HepG2 (cell line): ENCODE measurements around the gene CA7. TPM values are rescaled to one million over a fixed set of nuclear protein-coding genes. Genes with fewer than 3 reads are reported as not detected.
A peak's percentile ranks its signal among the peaks of the same experiment; 100 is the strongest.

Source experiments
- ATAC-seq: fragments of 200-7000 bp; cut with Tn5 transposase; 3 replicates; pipeline ENCODE4 v1.9.1; 2020; ENCODE audit warnings: mild to moderate bottlenecking, moderate library complexity
- BruUV-seq: library from RNA; stranded (reverse); fragments of 400-500 nt; replicated peaks from 2 replicates; lab custom pipeline; 2021; lab: Mats Ljungman, UMichigan
- CTCF ChIA-PET: fragments of 300-600 bp; formaldehyde crosslinking; extraction: SDS; loops from one replicate; lab custom pipeline; 2021; ENCODE audit warnings: low total read pairs, inconsistent platforms, low intra/inter-chr PET ratio; lab: Yijun Ruan, JAX
- POLR2A ChIA-PET: fragments of 350-600 bp; sonication (Branson Sonifier 250); formaldehyde crosslinking; loops from one replicate; lab custom pipeline; 2020; ENCODE audit warnings: antibody characterized with exemption, inconsistent platforms; lab: Yijun Ruan, JAX
- DNase-seq: peaks from one replicate; pipeline ENCODE4 v3.0.0-alpha.2; 2015; ENCODE audit warnings: low spot score
- FAIRE-seq: peaks from 3 replicates; lab custom pipeline; 2011; peaks lifted over from hg19 to GRCh38; lab: Jason Lieb, UNC
- H2AFZ ChIP-seq: one replicate; pipeline ENCODE4 v1.6.1; 2011; ENCODE audit warnings: low read length, inconsistent platforms
- H3K27ac ChIP-seq: fragments of 300-600 bp; 3 replicates; pipeline ENCODE4 v1.8.0; 2011; ENCODE audit warnings: mixed run types, mild to moderate bottlenecking, mixed read lengths, low read length, inconsistent platforms; ENCODE audit not compliant: insufficient read depth; ENCODE audit errors: extremely low read length
- H3K27me3 ChIP-seq, 2 experiments: fragments of 200-600 bp in 1 of 2; 2 replicates in 1 of 2; 3 replicates in 1 of 2; pipeline versions ENCODE4 v1.6.0 to v1.8.0; 2011; ENCODE audit warnings: low read length in 2 of 2, mild to moderate bottlenecking in 2 of 2, moderate library complexity in 2 of 2, inconsistent platforms in 1 of 2; ENCODE audit not compliant: insufficient read depth in 2 of 2, control insufficient read depth in 1 of 2
- H3K36me3 ChIP-seq, 2 experiments: fragments of 200-600 bp in 1 of 2; replicated peaks in 1 of 2; 2 replicates in 1 of 2; 3 replicates in 1 of 2; pipeline versions ENCODE4 v1.5.1 to v1.8.0; 2011; ENCODE audit warnings: low read length in 2 of 2, inconsistent platforms in 1 of 2; ENCODE audit not compliant: insufficient read depth in 2 of 2, control insufficient read depth in 1 of 2
- H3K4me1 ChIP-seq: 2 replicates; pipeline ENCODE4 v1.5.1; 2012; ENCODE audit warnings: low read length, inconsistent platforms; ENCODE audit not compliant: insufficient read depth
- H3K4me2 ChIP-seq: 2 replicates; pipeline ENCODE4 v1.6.0; 2011; ENCODE audit warnings: low read depth, low read length, inconsistent platforms
- H3K4me3 ChIP-seq, 3 experiments: fragments of 200-600 bp in 1 of 3; sonication (generic), shearing (Covaris generic) in 1 of 3; replicated peaks in 1 of 3; 2 replicates each; pipeline ENCODE4 v1.5.1; 2011 to 2016; ENCODE audit warnings: low read length in 3 of 3, inconsistent platforms in 2 of 3, low read depth in 2 of 3, mild to moderate bottlenecking in 2 of 3, control low read depth in 1 of 3, mixed read lengths in 1 of 3; ENCODE audit not compliant: insufficient read depth in 1 of 3
- H3K79me2 ChIP-seq: one replicate; pipeline ENCODE4 v1.6.1; 2011; ENCODE audit warnings: low read length, inconsistent platforms; ENCODE audit not compliant: insufficient read depth
- H3K9ac ChIP-seq: 2 replicates; pipeline ENCODE4 v1.6.0; 2011; ENCODE audit warnings: mild to moderate bottlenecking, low read depth, low read length, inconsistent platforms; ENCODE audit not compliant: insufficient read depth
- H3K9me3 ChIP-seq: 2 replicates; pipeline ENCODE4 v1.5.1; 2012; ENCODE audit warnings: mild to moderate bottlenecking, low read length
- H4K20me1 ChIP-seq: 2 replicates; pipeline ENCODE4 v1.6.0; 2011; ENCODE audit warnings: inconsistent platforms, mild to moderate bottlenecking, low read length, moderate library complexity; ENCODE audit not compliant: insufficient read depth
- ETV6 ChIP-seq: sonication (generic); formaldehyde crosslinking; conservative IDR thresholded peaks from 2 replicates; pipeline ENCODE4 v1.4.0; 2020; ENCODE audit warnings: missing genetic modification reagents
- KDM5A ChIP-seq: fragments of 200-600 bp; sonication (generic); IDR thresholded peaks from 2 replicates; pipeline ENCODE4 v1.7.0; 2018; ENCODE audit warnings: antibody characterized with exemption, mild to moderate bottlenecking, low read length, borderline replicate concordance
- LCORL ChIP-seq, 2 experiments: fragments of 450-650 bp in 1 of 2; sonication (generic) in 1 of 2; formaldehyde crosslinking in 1 of 2; IDR thresholded peaks; 2 replicates each; pipeline versions ENCODE4 v1.5.0 to v1.6.1; 2017 to 2020; ENCODE audit warnings: antibody characterized with exemption in 1 of 2, missing genetic modification reagents in 1 of 2
- MAFK ChIP-seq, 2 experiments: IDR thresholded peaks in 1 of 2; conservative IDR thresholded peaks in 1 of 2; 2 replicates each; pipeline ENCODE4 v1.6.1; 2011; ENCODE audit warnings: improper control_type of control experiment in 2 of 2, low read length in 2 of 2
- SMAD1 ChIP-seq: sonication (generic); formaldehyde crosslinking; IDR thresholded peaks from 2 replicates; pipeline ENCODE4 v1.4.0; 2020; ENCODE audit warnings: missing genetic modification reagents, low read depth, mild to moderate bottlenecking, borderline replicate concordance
- ZIK1 ChIP-seq: sonication (generic); formaldehyde crosslinking; IDR thresholded peaks from 2 replicates; pipeline ENCODE4 v1.5.0; 2020; ENCODE audit warnings: mild to moderate bottlenecking, low read depth, missing genetic modification reagents, borderline replicate concordance
- ZNF34 ChIP-seq: sonication (generic); formaldehyde crosslinking; IDR thresholded peaks from 2 replicates; pipeline ENCODE4 v1.4.0; 2020; ENCODE audit warnings: mild to moderate bottlenecking, missing genetic modification reagents, borderline replicate concordance
- ZNF687 ChIP-seq: sonication (generic); formaldehyde crosslinking; IDR thresholded peaks from 2 replicates; pipeline ENCODE4 v1.5.1; 2020; ENCODE audit warnings: mild to moderate bottlenecking, missing genetic modification reagents, moderate library complexity
- ZNF768 ChIP-seq: sonication (generic); formaldehyde crosslinking; IDR thresholded peaks from 2 replicates; pipeline ENCODE4 v1.4.0; 2020; ENCODE audit warnings: missing genetic modification reagents
- ZNF772 ChIP-seq: sonication (generic); formaldehyde crosslinking; IDR thresholded peaks from 2 replicates; pipeline ENCODE4 v1.5.0; 2020; ENCODE audit warnings: mild to moderate bottlenecking, missing genetic modification reagents
- ZNF83 ChIP-seq: sonication (generic); formaldehyde crosslinking; IDR thresholded peaks from 2 replicates; pipeline ENCODE4 v1.4.0; 2020; ENCODE audit warnings: missing genetic modification reagents, mild to moderate bottlenecking, borderline replicate concordance
- WGBS: methylation state at CpG from one replicate; pipeline ENCODE4 v1.1.6; 2017; ENCODE audit warnings: low lambda C conversion rate; 5-methylcytosine and 5-hydroxymethylcytosine counted together
- in situ Hi-C: cut with HindIII; loops from 2 replicates; pipeline ENCODE4 v1.10.0; 2017; ENCODE audit warnings: low pct_unique_long_range_greater_than_20kb; ENCODE audit not compliant: extremely low pct_ligation_motif_present
- intact Hi-C: fragments of 100-400 bp; cut with micrococcal nuclease; formaldehyde crosslinking; loops from one replicate; pipeline ENCODE4 v1.10.0; 2022; ENCODE audit not compliant: unreplicated experiment
- polyA plus RNA-seq, 8 experiments: library from polyadenylated mRNA; depleted of rRNA in 3 of 8; stranded (reverse) in 7 of 8; unstranded in 1 of 8; fragments of >200 nt; fragmentation: Illumina TruSeq in 4 of 8; extraction: Trizol in 4 of 8; gene quantifications; 2 replicates each; pipeline versions ENCODE4 v1.2.1 to v1.2.3, GENCODE V29; 2011 to 2016; ENCODE audit warnings: low read depth in 4 of 8, missing spikeins in 1 of 8, mixed read lengths in 1 of 8; ENCODE audit not compliant: insufficient read depth in 1 of 8
- total RNA-seq, 5 experiments: library from RNA; depleted of rRNA; stranded (reverse); fragments of >200 nt; fragmentation: Illumina TruSeq; extraction: Trizol; gene quantifications; 2 replicates each; pipeline ENCODE4 v1.2.3, GENCODE V29; 2016; ENCODE audit warnings: low read depth in 1 of 5

Gene CA7
- total and polyA plus RNA-seq, 2 of the 13 experiments (the other 11 are each of a cell fraction or from before 2014, with no cell fraction given): not detected

GRCh38 chr16:66844342-66845079, at the start of gene CA7 (continued):
- peak; percentile 60; the same call in 1 of the 2 replicates for TF ChIP-seq ZNF687
- no peak for TF ChIP-seq KDM5A
- peak; percentile 61; the same call in 1 of the 2 replicates for TF ChIP-seq ZNF83
- peak; percentile 11; the same call in 1 of the 2 replicates for TF ChIP-seq ZNF768 (CRISPR knock-in tag)
- no peak for TF ChIP-seq SMAD1 (CRISPR knock-in tag)
- TF ChIP-seq, all 625 proteins: peak for 31

GRCh38 chr16:66798161-66798560, 46.1 kb upstream of the CA7 start:
- Histone ChIP-seq H3K4me1 (no peaks in the 10 kb centered on the region), H3K79me2 (no peaks in the 10 kb centered on the region), H3K9me3 (no peaks in the 10 kb centered on the region), H3K27ac (no peak overlapping the region), H3K4me3 (no peak overlapping the region), H3K4me2 (no peak overlapping the region), H3K36me3 (peaks cover 0 to 3% of the 10 kb centered on the region in 2 experiments; a peak in 4 of 5 replicates), H3K9ac (no peak overlapping the region), H2AFZ (no peak overlapping the region), H4K20me1 (no peaks in the 10 kb centered on the region), H3K27me3 (no peaks in the 10 kb centered on the region)
- ChIA-PET POLR2A (no interaction called here), CTCF (no interaction called here)
- intact Hi-C loops (no loop called here), in situ Hi-C loops (no loop called here)
- ATAC-seq (no peak), FAIRE-seq (no peak), DNase-seq (no peak)
- TF ChIP-seq ETV6 (CRISPR knock-in tag): no peak
- no peak for TF ChIP-seq ZNF772 (CRISPR knock-in tag)
- no peak for TF ChIP-seq LCORL (IDR thresholded peaks at IDR 0.05)
- no peak for TF ChIP-seq LCORL (CRISPR knock-in tag; IDR thresholded peaks at IDR 0.05)
- TF ChIP-seq ZNF34 (CRISPR knock-in tag): no peak
- no peak for TF ChIP-seq ZIK1 (CRISPR knock-in tag)
- TF ChIP-seq MAFK (conservative IDR thresholded peaks at IDR 0.05 in 1 of 2, IDR thresholded peaks at IDR 0.05 in 1 of 2; ENCODE audit: low read length in 2 of 2): no peak
- BruUV-seq: no TSS peak
- 66% methylated on average over 2 of the region's 2 CpGs for WGBS
